Inflammatory macrophage treated with lipopolysaccharide for 1 hour (primary cell): Measurements from ENCODE around the gene KRTAP22-1.

Experiments used
- DNase-seq, 2 donors: peaks; one replicate each; pipeline ENCODE4 v3.0.0-alpha.2; 2020 to 2022

The KRTAP22-1 gene

GRCh38 chr21:30600787-30601186 lies at the start of gene KRTAP22-1:
Gene KRTAP22-1, plus strand, starts transcription at chr21:30601087.
- DNase-seq, result no peak

- no peak for DNase-seq
Observed at GRCh38 chr21:30552782-30553181, 48.1 kb upstream of the KRTAP22-1 start.

GRCh38 chr21:30555095-30555494 lies 45.8 kb upstream of the KRTAP22-1 start:
- no peak for DNase-seq

GRCh38 chr21:30561264-30561895 lies 39.5 kb upstream of the KRTAP22-1 start, which contains the start of gene KRTAP19-7:
Gene KRTAP19-7, minus strand, starts transcription at chr21:30561314. Its CDS starts 25 bp downstream, at chr21:30561289.
- no peak for DNase-seq

GRCh38 chr21:30561957-30562356 lies 38.9 kb upstream of the KRTAP22-1 start:
- no peak for DNase-seq

- no peak for DNase-seq
Observed at GRCh38 chr21:30563072-30563471, 37.8 kb upstream of the KRTAP22-1 start.

- DNase-seq, result no peak
Observed at GRCh38 chr21:30563630-30564029, 37.3 kb upstream of the KRTAP22-1 start.

- DNase-seq, result no peak
Observed at GRCh38 chr21:30567617-30568016, 33.3 kb upstream of the KRTAP22-1 start.

GRCh38 chr21:30577766-30578165 lies 23.1 kb upstream of the KRTAP22-1 start:
- no peak for DNase-seq

- no peak for DNase-seq
Observed at GRCh38 chr21:30579346-30579745, 21.5 kb upstream of the KRTAP22-1 start.

- DNase-seq, result no peak
Observed at GRCh38 chr21:30580132-30580531, 20.8 kb upstream of the KRTAP22-1 start.

- DNase-seq, result no peak
Observed at GRCh38 chr21:30582870-30583269, 18.0 kb upstream of the KRTAP22-1 start.

- no peak for DNase-seq
Observed at GRCh38 chr21:30590297-30590696, 10.6 kb upstream of the KRTAP22-1 start, which contains the start of gene KRTAP22-2. Gene KRTAP22-2, minus strand, starts transcription at chr21:30590397.

GRCh38 chr21:30592140-30592539 lies 8.7 kb upstream of the KRTAP22-1 start, which contains the start of gene KRTAP6-3:
Gene KRTAP6-3, plus strand, starts transcription at chr21:30592440. Its CDS starts 6 bp downstream, at chr21:30592446.
- no peak for DNase-seq

- no peak for DNase-seq
Observed at GRCh38 chr21:30598802-30599201, 2.1 kb upstream of the KRTAP22-1 start, which contains the start of gene KRTAP6-2. Gene KRTAP6-2, minus strand, starts transcription at chr21:30598902. Its CDS starts 28 bp downstream, at chr21:30598874.

GRCh38 chr21:30605968-30606367 lies 5.1 kb downstream of the KRTAP22-1 start:
- no peak for DNase-seq

- DNase-seq, result no peak
Observed at GRCh38 chr21:30612132-30612531, 11.2 kb downstream of the KRTAP22-1 start.

- no peak for DNase-seq
Observed at GRCh38 chr21:30613836-30614235, 12.9 kb downstream of the KRTAP22-1 start, which contains the start of gene KRTAP6-1. Gene KRTAP6-1, minus strand, starts transcription at chr21:30613930. Its CDS starts 26 bp downstream, at chr21:30613904.

GRCh38 chr21:30615199-30615598 lies 14.3 kb downstream of the KRTAP22-1 start:
- no peak for DNase-seq

GRCh38 chr21:30616125-30616524 lies 15.2 kb downstream of the KRTAP22-1 start, which contains the start of gene KRTAP20-1:
Gene KRTAP20-1, plus strand, starts transcription at chr21:30616425. Its CDS starts 30 bp downstream, at chr21:30616455.
- DNase-seq, result no peak

- no peak for DNase-seq
Observed at GRCh38 chr21:30620080-30620479, 19.2 kb downstream of the KRTAP22-1 start.

- DNase-seq, result no peak
Observed at GRCh38 chr21:30620522-30620921, 19.6 kb downstream of the KRTAP22-1 start, which contains the start of gene KRTAP20-4. Gene KRTAP20-4, plus strand, starts transcription at chr21:30620627.

GRCh38 chr21:30623362-30623761 lies 22.5 kb downstream of the KRTAP22-1 start:
- no peak for DNase-seq

- DNase-seq, result no peak
Observed at GRCh38 chr21:30625449-30626165, 24.7 kb downstream of the KRTAP22-1 start.
